ENCODE measurements around the gene FYTTD1. TPM values are rescaled to one million over a fixed set of nuclear protein-coding genes. Genes with fewer than 3 reads are reported as not detected.

The FYTTD1 gene
- total RNA-seq, 4 donors from 2014 or later = 48.4 to 52.0 (median 50.7) TPM

GRCh38 chr3:197746801-197747237 is 2.9 kb upstream of the FYTTD1 start:
- no peak for TF ChIP-seq CTCF (IDR thresholded peaks at IDR 0.05; ENCODE audit: low read depth)

GRCh38 chr3:197748597-197749314 is 927 bp upstream of the FYTTD1 start:
- no peak for TF ChIP-seq CTCF (IDR thresholded peaks at IDR 0.05; ENCODE audit: low read depth)

- no peak for TF ChIP-seq CTCF (IDR thresholded peaks at IDR 0.05; ENCODE audit: low read depth)
Observed at GRCh38 chr3:197749315-197749600, 425 bp upstream of the FYTTD1 start.

GRCh38 chr3:197750396-197750831 is 731 bp downstream of the FYTTD1 start:
- TF ChIP-seq CTCF (IDR thresholded peaks at IDR 0.05; ENCODE audit: low read depth) = no peak

- TF ChIP-seq CTCF (IDR thresholded peaks at IDR 0.05; ENCODE audit: low read depth) = no peak
Observed at GRCh38 chr3:197750858-197751737, 1.4 kb downstream of the FYTTD1 start.

GRCh38 chr3:197752107-197752506 is 2.4 kb downstream of the FYTTD1 start:
- TF ChIP-seq CTCF (IDR thresholded peaks at IDR 0.05; ENCODE audit: low read depth) = no peak

GRCh38 chr3:197753263-197753662 is 3.6 kb downstream of the FYTTD1 start:
- no peak for TF ChIP-seq CTCF (IDR thresholded peaks at IDR 0.05; ENCODE audit: low read depth)
